Colonic mucosa (tissue), 4 donors: Measurements from ENCODE around the gene IFFO2. TPM values are rescaled to one million over a fixed set of nuclear protein-coding genes. Genes with fewer than 3 reads are reported as not detected.

ENCODE experiments used
- DNase-seq: peaks from one replicate; pipeline ENCODE4 v3.0.0-alpha.2; 2020
- H3K27ac ChIP-seq: fragments of 200-600 bp; one replicate; pipeline ENCODE4 v1.8.0; 2021
- H3K27me3 ChIP-seq: fragments of 200-600 bp; one replicate; pipeline ENCODE4 v1.8.0; 2021
- H3K36me3 ChIP-seq: fragments of 200-600 bp; one replicate; pipeline ENCODE4 v1.8.0; 2021
- H3K4me1 ChIP-seq: fragments of 200-600 bp; one replicate; pipeline ENCODE4 v1.8.0; 2021; ENCODE audit warnings: mild to moderate bottlenecking
- H3K4me3 ChIP-seq: fragments of 200-600 bp; one replicate; pipeline ENCODE4 v1.8.0; 2021
- H3K9ac ChIP-seq, 2 donors: one replicate each; pipeline ENCODE4 v1.7.0; 2013; ENCODE audit warnings: control low read depth in 2 of 2, low read depth in 2 of 2, low read length in 2 of 2
- H3K9me3 ChIP-seq: fragments of 200-600 bp; one replicate; pipeline ENCODE4 v1.8.0; 2021
- CTCF ChIP-seq: fragments of 200-600 bp; IDR thresholded peaks from one replicate; pipeline ENCODE4 v1.8.0; 2022; ENCODE audit warnings: antibody characterized with exemption, mild to moderate bottlenecking
- intact Hi-C: fragments of 100-400 bp; cut with DNase I; formaldehyde crosslinking; loops from one replicate; pipeline ENCODE4 v1.14.1; 2022
- total RNA-seq, 2 donors: library from RNA; stranded (reverse); fragmentation: NEBNext Ultra II Directional in 1 of 2; extraction: Animal tissue kit (Norgen Biotek cat#: 25700) in 1 of 2; gene quantifications; one replicate each; pipeline ENCODE4 v1.2.1, GENCODE V29; 2021
- donor health status: healthy.
- donor health status: DM: no; HTN: no; CAD: no.
- donor health status: DM: no; HTN: no; CAD: no.

Gene IFFO2
- total RNA-seq, 2 donors from 2014 or later = 5.6 to 14.0 TPM

GRCh38 chr1:18946550-18947381 is 9.7 kb downstream of the IFFO2 start:
- no peak for DNase-seq
- no peak overlapping the region for H3K27ac ChIP-seq
- H3K9me3 ChIP-seq = no peaks in the 10 kb centered on the region
- H3K27me3 ChIP-seq = no peaks in the 10 kb centered on the region
- no peak overlapping the region for H3K9ac ChIP-seq
- H3K36me3 ChIP-seq = no peaks in the 10 kb centered on the region
- intact Hi-C loops = no loop called here
- TF ChIP-seq CTCF = no peak
- H3K4me1 ChIP-seq = peaks cover 11% of the 10 kb centered on the region
- no peak overlapping the region for H3K4me3 ChIP-seq

- H3K9ac ChIP-seq = peak overlapping the region in 1 of 2 donors; percentile 45
Observed at GRCh38 chr1:18945401-18945849, 11.1 kb downstream of the IFFO2 start.

GRCh38 chr1:18944810-18945209 is 11.7 kb downstream of the IFFO2 start:
- no peak overlapping the region for H3K9ac ChIP-seq
- TF ChIP-seq CTCF = no peak
- no peak overlapping the region for H3K4me3 ChIP-seq
- H3K4me1 ChIP-seq = peaks cover 11% of the 10 kb centered on the region
- H3K27me3 ChIP-seq = no peaks in the 10 kb centered on the region
- H3K9me3 ChIP-seq = no peaks in the 10 kb centered on the region
- no peak overlapping the region for H3K27ac ChIP-seq
- intact Hi-C loops = no loop called here
- DNase-seq = no peak
- no peaks in the 10 kb centered on the region for H3K36me3 ChIP-seq

More at GRCh38 chr1:18945401-18945849, 11.1 kb downstream of the IFFO2 start:
- H3K27ac ChIP-seq = no peak overlapping the region
- no peaks in the 10 kb centered on the region for H3K27me3 ChIP-seq
- H3K4me1 ChIP-seq = peaks cover 11% of the 10 kb centered on the region
- H3K36me3 ChIP-seq = no peaks in the 10 kb centered on the region
- H3K4me3 ChIP-seq = no peak overlapping the region
- DNase-seq = peak; percentile 52
- intact Hi-C loops = no loop called here
- no peaks in the 10 kb centered on the region for H3K9me3 ChIP-seq
- TF ChIP-seq CTCF = no peak

- no peak overlapping the region for H3K9ac ChIP-seq
- no peaks in the 10 kb centered on the region for H3K27me3 ChIP-seq
- H3K9me3 ChIP-seq = no peaks in the 10 kb centered on the region
- no peak for DNase-seq
- H3K4me1 ChIP-seq = peaks cover 11% of the 10 kb centered on the region
- no peak overlapping the region for H3K27ac ChIP-seq
- no peak for TF ChIP-seq CTCF
- H3K36me3 ChIP-seq = no peaks in the 10 kb centered on the region
- H3K4me3 ChIP-seq = no peak overlapping the region
- intact Hi-C loops = no loop called here
Observed at GRCh38 chr1:18943914-18944572, 12.4 kb downstream of the IFFO2 start.

GRCh38 chr1:18943162-18943561 is 13.3 kb downstream of the IFFO2 start:
- intact Hi-C loops = no loop called here
- H3K4me3 ChIP-seq = no peak overlapping the region
- no peaks in the 10 kb centered on the region for H3K9me3 ChIP-seq
- no peak overlapping the region for H3K9ac ChIP-seq
- TF ChIP-seq CTCF = no peak
- H3K27me3 ChIP-seq = no peaks in the 10 kb centered on the region
- peaks cover 11% of the 10 kb centered on the region for H3K4me1 ChIP-seq
- DNase-seq = no peak
- H3K36me3 ChIP-seq = no peaks in the 10 kb centered on the region
- H3K27ac ChIP-seq = no peak overlapping the region
